B cell (primary cell): ENCODE results near the gene DLD. TPM values are rescaled to one million over a fixed set of nuclear protein-coding genes. Genes with fewer than 3 reads are reported as not detected.

Source experiments
- ATAC-seq: fragments of 200-7000 bp; cut with Tn5 transposase; one replicate; pipeline ENCODE4 v1.10.0; 2021; ENCODE audit warnings: low read depth, mild to moderate bottlenecking, moderate number of reproducible peaks, moderate library complexity
- CTCF ChIA-PET: fragments of 350-600 bp; sonication (Branson Sonifier 250); formaldehyde crosslinking; loops from one replicate; lab custom pipeline; 2021; ENCODE audit warnings: antibody characterized with exemption, inconsistent platforms; lab: Charles Lee
- POLR2A ChIA-PET: fragments of 350-600 bp; sonication (Branson Sonifier 250); formaldehyde crosslinking; loops from one replicate; lab custom pipeline; 2021; ENCODE audit warnings: antibody characterized with exemption; lab: Charles Lee
- DNase-seq: peaks from one replicate; pipeline ENCODE4 v3.0.0; 2013
- H2AFZ ChIP-seq: 2 replicates; pipeline ENCODE4 v1.6.1; 2012; ENCODE audit warnings: mild to moderate bottlenecking, low read depth, low read length; ENCODE audit not compliant: insufficient read depth, poor library complexity, severe bottlenecking
- H3K27ac ChIP-seq, 2 donors: 1 replicate in 1 of 2; 2 replicates in 1 of 2; pipeline ENCODE4 v1.5.1; 2012 to 2013; ENCODE audit warnings: low read length in 2 of 2, mild to moderate bottlenecking in 2 of 2, moderate library complexity in 1 of 2
- H3K27me3 ChIP-seq, 4 experiments: fragments of 200-600 bp in 1 of 4; sonication (generic) in 1 of 4; replicated peaks in 1 of 4; 1 replicate in 2 of 4; 2 replicates in 2 of 4; pipeline versions ENCODE4 v1.6.1 to v1.7.0; 2013 to 2016; ENCODE audit warnings: low read length in 3 of 4, mild to moderate bottlenecking in 2 of 4, mixed read lengths in 1 of 4, moderate library complexity in 1 of 4; ENCODE audit not compliant: insufficient read depth in 4 of 4, control insufficient read depth in 3 of 4; ENCODE audit errors: control extremely low read depth in 1 of 4
- H3K36me3 ChIP-seq, 2 experiments: replicated peaks in 1 of 2; 1 replicate in 1 of 2; 2 replicates in 1 of 2; pipeline versions ENCODE4 v1.6.1 to v1.7.1; 2013; ENCODE audit warnings: low read length in 1 of 2; ENCODE audit not compliant: insufficient read depth in 2 of 2, control insufficient read depth in 1 of 2; ENCODE audit errors: control extremely low read depth in 1 of 2, extremely low read depth in 1 of 2
- H3K4me1 ChIP-seq, 2 donors: fragments of 200-600 bp in 1 of 2; sonication (generic) in 1 of 2; 1 replicate in 1 of 2; 2 replicates in 1 of 2; pipeline versions ENCODE4 v1.5.1 to v1.6.1; 2013 to 2017; ENCODE audit warnings: low read length in 2 of 2; ENCODE audit not compliant: control insufficient read depth in 2 of 2, insufficient read depth in 2 of 2
- H3K4me2 ChIP-seq: replicated peaks from 2 replicates; pipeline ENCODE3; 2012; ENCODE audit warnings: mild to moderate bottlenecking, low read depth, low read length; ENCODE audit not compliant: poor library complexity, severe bottlenecking
- H3K4me3 ChIP-seq, 5 experiments: fragments of 200-600 bp in 1 of 5; sonication (generic) in 1 of 5; 1 replicate in 3 of 5; 2 replicates in 2 of 5; pipeline versions ENCODE4 v1.5.1 to v1.7.0; 2011 to 2016; ENCODE audit warnings: low read length in 4 of 5, mild to moderate bottlenecking in 4 of 5, low read depth in 2 of 5, control low read depth in 1 of 5, moderate library complexity in 1 of 5; ENCODE audit not compliant: insufficient read depth in 1 of 5; ENCODE audit errors: control extremely low read depth in 1 of 5, extremely low read depth in 1 of 5
- H3K79me2 ChIP-seq: fragments of 200-600 bp; sonication (generic); one replicate; pipeline ENCODE4 v1.6.0; 2016; ENCODE audit warnings: low read length; ENCODE audit not compliant: control insufficient read depth, insufficient read depth
- H3K9ac ChIP-seq: fragments of 200-600 bp; sonication (generic); 2 replicates; pipeline ENCODE4 v1.6.1; 2017; ENCODE audit warnings: mild to moderate bottlenecking, low read length, moderate library complexity
- H3K9me3 ChIP-seq, 3 donors: one replicate each; pipeline versions ENCODE4 v1.6.1 to v1.7.1; 2013; ENCODE audit warnings: low read length in 2 of 3; ENCODE audit not compliant: control insufficient read depth in 2 of 3, insufficient read depth in 1 of 3; ENCODE audit errors: control extremely low read depth in 1 of 3
- H4K20me1 ChIP-seq: 2 replicates; pipeline ENCODE4 v1.6.0; 2012; ENCODE audit warnings: mild to moderate bottlenecking, low read length; ENCODE audit not compliant: insufficient read depth, control insufficient read depth, poor library complexity, severe bottlenecking
- H3K27ac Mint-ChIP-seq: one replicate; pipeline ENCODE4 v1.8.0; 2021; ENCODE audit warnings: mixed read lengths
- H3K27me3 Mint-ChIP-seq: one replicate; pipeline ENCODE4 v1.8.0; 2021; ENCODE audit warnings: mixed read lengths
- H3K4me1 Mint-ChIP-seq: one replicate; pipeline ENCODE4 v1.8.0; 2021; ENCODE audit warnings: mixed read lengths
- H3K4me3 Mint-ChIP-seq: one replicate; pipeline ENCODE4 v1.8.0; 2021; ENCODE audit warnings: mixed read lengths
- H3K9me3 Mint-ChIP-seq: one replicate; pipeline ENCODE4 v1.8.0; 2022; ENCODE audit warnings: mixed read lengths; ENCODE audit not compliant: insufficient read depth
- CTCF ChIP-seq: fragments of 200-600 bp; IDR thresholded peaks from one replicate; pipeline ENCODE4 v1.8.0; 2022; ENCODE audit warnings: antibody characterized with exemption, mild to moderate bottlenecking
- EZH2 ChIP-seq: IDR thresholded peaks from 2 replicates; pipeline ENCODE4 v1.6.1; 2012; ENCODE audit warnings: borderline replicate concordance, low read depth, mild to moderate bottlenecking, moderate library complexity, low read length; ENCODE audit not compliant: insufficient read depth, poor library complexity, severe bottlenecking
- WGBS: methylation state at CpG from one replicate; pipeline ENCODE4 v1.1.5; 2013; ENCODE audit warnings: missing lambda C conversion rate; ENCODE audit not compliant: insufficient coverage; 5-methylcytosine and 5-hydroxymethylcytosine counted together
- intact Hi-C: fragments of 100-400 bp; cut with micrococcal nuclease; formaldehyde crosslinking; loops from one replicate; pipeline ENCODE4 v1.10.0; 2022
- polyA plus RNA-seq: library from polyadenylated mRNA; depleted of rRNA; stranded (reverse); fragments of >200 nt; gene quantifications from 2 replicates; pipeline ENCODE4 v1.2.3, GENCODE V29; 2012
- total RNA-seq, 2 donors: library from RNA; stranded (reverse); fragments of 120-200 nt in 1 of 2; gene quantifications; 1 replicate in 1 of 2; 2 replicates in 1 of 2; pipeline versions ENCODE4 v1.2.3 to v1.2.4, GENCODE V29; 2013 to 2022

DLD gene
- total and polyA plus RNA-seq, 2 donors (not counting 1 experiment from before 2014, with no cell fraction given) = 26.7 to 47.9 TPM

- POLR2A ChIA-PET = no interaction called here
- peaks cover 12% of the 10 kb centered on the region for H3K4me1 Mint-ChIP-seq
Observed at GRCh38 chr7:107902381-107902780, 11.4 kb downstream of the DLD start.

DNA sequence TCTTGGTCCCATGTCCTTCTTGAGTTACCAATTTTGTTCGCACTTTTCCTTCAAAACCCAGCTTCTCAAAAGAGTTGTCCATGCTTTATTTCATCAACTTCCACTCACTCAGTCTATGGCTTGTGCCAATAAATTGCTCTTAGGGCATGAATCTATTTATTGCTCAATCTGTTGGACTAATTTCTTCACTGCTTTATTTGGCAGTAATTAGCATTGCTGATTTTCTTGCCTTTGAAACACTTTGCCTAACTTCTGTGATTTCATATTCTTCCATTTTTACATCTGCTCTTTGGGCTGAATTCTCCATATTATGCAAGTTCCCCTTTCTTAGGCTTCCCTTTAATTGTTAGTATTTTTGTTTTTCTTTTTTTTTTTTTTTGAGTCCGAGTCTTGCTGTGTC is 16.8 kb downstream of the DLD start:
- no peak for ATAC-seq

More at GRCh38 chr7:107902381-107902780, 11.4 kb downstream of the DLD start:
- peaks cover 11 to 52% of the 10 kb centered on the region in 2 experiments for H3K36me3 ChIP-seq
- no peak overlapping the region for H3K9ac ChIP-seq
- CTCF ChIA-PET = interaction anchor here (0.7 kb wide), 1 partner anchor 754 kb away, joined by 3 read pairs; no protein-coding TSS in a partner anchor
- no peak overlapping the region for H3K4me3 ChIP-seq
- peaks cover 23% of the 10 kb centered on the region for H4K20me1 ChIP-seq
- no peak overlapping the region for H3K27ac Mint-ChIP-seq
- H2AFZ ChIP-seq = no peak overlapping the region
- peaks cover 42% of the 10 kb centered on the region for H3K79me2 ChIP-seq
- peaks cover 6 to 7% of the 10 kb centered on the region in 2 donors for H3K4me1 ChIP-seq
- intact Hi-C loops = no loop called here
- TF ChIP-seq EZH2 = no peak
- TF ChIP-seq CTCF = no peak
- H3K4me3 Mint-ChIP-seq = no peak overlapping the region
- H3K9me3 ChIP-seq = no peaks in the 10 kb centered on the region
- no peak overlapping the region for H3K4me2 ChIP-seq
- no peaks in the 10 kb centered on the region for H3K9me3 Mint-ChIP-seq
- no peak for DNase-seq
- no peak for ATAC-seq
- no peaks in the 10 kb centered on the region for H3K27me3 Mint-ChIP-seq
- H3K27ac ChIP-seq = no peak overlapping the region
- no peaks in the 10 kb centered on the region for H3K27me3 ChIP-seq

More for the DNA sequence above, 16.8 kb downstream of the DLD start:
- no peak overlapping the region for H2AFZ ChIP-seq
- H3K4me3 Mint-ChIP-seq = no peak overlapping the region
- H3K9ac ChIP-seq = no peak overlapping the region
- H3K27ac Mint-ChIP-seq = no peak overlapping the region
- no peaks in the 10 kb centered on the region for H3K4me1 ChIP-seq
- no peak for DNase-seq
- no peaks in the 10 kb centered on the region for H3K79me2 ChIP-seq
- peaks cover 3% of the 10 kb centered on the region for H3K9me3 Mint-ChIP-seq
- no peak overlapping the region for H3K4me2 ChIP-seq
- no peaks in the 10 kb centered on the region for H3K27me3 ChIP-seq
- no peak overlapping the region for H3K4me3 ChIP-seq
- peaks cover 12 to 72% of the 10 kb centered on the region in 2 experiments for H3K36me3 ChIP-seq
- ChIA-PET CTCF (no interaction called here), POLR2A (no interaction called here)
- no peak overlapping the region for H3K27ac ChIP-seq
- no peaks in the 10 kb centered on the region for H4K20me1 ChIP-seq
- no peaks in the 10 kb centered on the region for H3K27me3 Mint-ChIP-seq
- intact Hi-C loops = no loop called here
- TF ChIP-seq EZH2 (no peak), CTCF (no peak)
- no CpG with 5 or more reads among the region's 2 CpGs for WGBS
- H3K4me1 Mint-ChIP-seq = no peaks in the 10 kb centered on the region
- H3K9me3 ChIP-seq = peaks cover 0 to 1% (median 0%) of the 10 kb centered on the region in 3 donors
